Neural cell (in vitro differentiated cells): ENCODE measurements around the gene ITPR2. TPM values are rescaled to one million over a fixed set of nuclear protein-coding genes. Genes with fewer than 3 reads are reported as not detected.

Source experiments
- H2AFZ ChIP-seq: fragments of 200-600, 300-800 bp; sonication (generic), shearing (Covaris generic); 2 replicates; pipeline ENCODE4 v1.6.0; 2014; ENCODE audit warnings: low read depth, mild to moderate bottlenecking, antibody characterized with exemption, low read length, moderate library complexity
- H3F3A ChIP-seq: fragments of 200-600 bp; shearing (Covaris generic); 2 replicates; pipeline ENCODE4 v1.6.1; 2016; ENCODE audit warnings: mild to moderate bottlenecking, moderate library complexity, mixed read lengths, antibody characterized with exemption, low read length; ENCODE audit not compliant: insufficient read depth, poor library complexity, severe bottlenecking
- H3K27ac ChIP-seq: fragments of 200-600, 300-800 bp; sonication (generic), shearing (Covaris generic); 2 replicates; pipeline ENCODE4 v1.5.1; 2014; ENCODE audit warnings: mild to moderate bottlenecking, low read length, moderate library complexity
- H3K27me3 ChIP-seq: fragments of 300-800, 200-600 bp; sonication (generic), shearing (Covaris generic); 2 replicates; pipeline ENCODE4 v1.6.0; 2014; ENCODE audit warnings: mild to moderate bottlenecking, low read depth, low read length, moderate library complexity; ENCODE audit not compliant: insufficient read depth
- H3K36me3 ChIP-seq: fragments of 300-800, 200-600 bp; sonication (generic), shearing (Covaris generic); 2 replicates; pipeline ENCODE4 v1.5.1; 2014; ENCODE audit warnings: mild to moderate bottlenecking, antibody characterized with exemption, low read length, moderate library complexity; ENCODE audit not compliant: insufficient read depth
- H3K4me2 ChIP-seq: fragments of 300-800, 200-600 bp; sonication (generic), shearing (Covaris generic); 2 replicates; pipeline ENCODE4 v1.6.0; 2014; ENCODE audit warnings: mild to moderate bottlenecking, low read length
- H3K4me3 ChIP-seq: fragments of 300-800, 200-600 bp; sonication (generic), shearing (Covaris generic); 2 replicates; pipeline ENCODE4 v1.5.1; 2014; ENCODE audit warnings: mild to moderate bottlenecking, low read length, moderate library complexity
- H3K79me2 ChIP-seq: fragments of 200-600 bp; shearing (Covaris generic); replicated peaks from 2 replicates; pipeline ENCODE4 v1.6.0; 2014; ENCODE audit warnings: mild to moderate bottlenecking, low read length, moderate library complexity; ENCODE audit not compliant: insufficient read depth
- H3K9ac ChIP-seq: fragments of 300-800, 200-600 bp; sonication (generic), shearing (Covaris generic); 2 replicates; pipeline ENCODE4 v1.6.1; 2016; ENCODE audit warnings: mild to moderate bottlenecking, low read length, mixed read lengths
- H3K9me2 ChIP-seq: fragments of 200-600 bp; shearing (Covaris generic); 2 replicates; pipeline ENCODE4 v1.6.1; 2016; ENCODE audit warnings: mild to moderate bottlenecking, low read length, mixed read lengths; ENCODE audit not compliant: insufficient read depth
- H3K9me3 ChIP-seq: fragments of 200-600, 300-800 bp; sonication (generic), shearing (Covaris generic); 2 replicates; pipeline ENCODE4 v1.6.1; 2016; ENCODE audit warnings: mild to moderate bottlenecking, mixed run types, low read length, moderate library complexity, mixed read lengths
- H4K20me1 ChIP-seq: fragments of 200-600 bp; shearing (Covaris generic); 2 replicates; pipeline ENCODE4 v1.6.1; 2016; ENCODE audit warnings: mild to moderate bottlenecking, mixed run types; ENCODE audit not compliant: insufficient read depth
- CTCF ChIP-seq: fragments of 450-650 bp; IDR thresholded peaks from 2 replicates; pipeline ENCODE4 v1.5.1; 2014; ENCODE audit warnings: antibody characterized with exemption, mild to moderate bottlenecking, moderate library complexity; ENCODE audit not compliant: poor library complexity, severe bottlenecking
- EP300 ChIP-seq: fragments of 450-650 bp; conservative IDR thresholded peaks from 2 replicates; pipeline ENCODE4 v1.6.1; 2014; ENCODE audit warnings: antibody characterized with exemption, mild to moderate bottlenecking, moderate library complexity; ENCODE audit not compliant: poor library complexity, severe bottlenecking
- EZH2 ChIP-seq: fragments of 200-600, 300-800 bp; shearing (Covaris generic), sonication (generic); IDR thresholded peaks from 2 replicates; pipeline ENCODE4 v1.6.1; 2014; ENCODE audit warnings: antibody characterized with exemption, low read length, borderline replicate concordance, mild to moderate bottlenecking; ENCODE audit not compliant: insufficient read depth, poor library complexity, severe bottlenecking
- MXI1 ChIP-seq: fragments of 450-650 bp; conservative IDR thresholded peaks from 2 replicates; pipeline ENCODE4 v1.6.1; 2014; ENCODE audit warnings: antibody characterized with exemption, mild to moderate bottlenecking; ENCODE audit not compliant: poor library complexity, severe bottlenecking
- POLR2AphosphoS5 ChIP-seq: IDR thresholded peaks from 2 replicates; pipeline ENCODE4 v1.6.1; 2012
- RAD21 ChIP-seq: fragments of 450-650 bp; conservative IDR thresholded peaks from 2 replicates; pipeline ENCODE4 v1.6.1; 2014; ENCODE audit warnings: antibody characterized with exemption, mild to moderate bottlenecking, moderate library complexity
- REST ChIP-seq: IDR thresholded peaks from 2 replicates; pipeline ENCODE4 v1.6.1; 2012; ENCODE audit warnings: borderline replicate concordance
- SMC3 ChIP-seq: fragments of 450-650 bp; conservative IDR thresholded peaks from 2 replicates; pipeline ENCODE4 v1.6.1; 2014; ENCODE audit warnings: antibody characterized with exemption, mild to moderate bottlenecking, moderate library complexity; ENCODE audit not compliant: poor library complexity
- TAF1 ChIP-seq: IDR thresholded peaks from 2 replicates; pipeline ENCODE4 v1.6.1; 2012; ENCODE audit warnings: low read depth
- polyA plus RNA-seq: library from polyadenylated mRNA; depleted of rRNA; stranded (reverse); fragments of >200 nt; gene quantifications from 2 replicates; pipeline ENCODE4 v1.2.3, GENCODE V29; 2014

ITPR2 gene
- polyA plus RNA-seq, 1 donor from 2014 or later, result 2.0 TPM

GRCh38 chr12:26648066-26648465 lies 184.9 kb downstream of the ITPR2 start:
- Histone ChIP-seq H3K4me2 (no peak overlapping the region), H3K36me3 (no peaks in the 10 kb centered on the region), H4K20me1 (no peaks in the 10 kb centered on the region), H3K27ac (no peak overlapping the region), H3K9me3 (no peaks in the 10 kb centered on the region), H3F3A (no peaks in the 10 kb centered on the region), H3K4me3 (no peak overlapping the region), H3K9ac (no peak overlapping the region), H3K9me2 (no peaks in the 10 kb centered on the region), H3K79me2 (no peaks in the 10 kb centered on the region), H2AFZ (no peak overlapping the region), H3K27me3 (no peaks in the 10 kb centered on the region)
- TF ChIP-seq EP300 (no peak), RAD21 (no peak), CTCF (no peak), EZH2 (no peak), TAF1 (no peak), POLR2AphosphoS5 (no peak), MXI1 (no peak), REST (no peak), SMC3 (no peak)

GRCh38 chr12:26647088-26647487 lies 185.9 kb downstream of the ITPR2 start:
- Histone ChIP-seq H3K9ac (no peak overlapping the region), H3K9me2 (no peaks in the 10 kb centered on the region), H3K4me2 (no peak overlapping the region), H3K27me3 (no peaks in the 10 kb centered on the region), H3K79me2 (no peaks in the 10 kb centered on the region), H4K20me1 (no peaks in the 10 kb centered on the region), H3K4me3 (no peak overlapping the region), H3K9me3 (no peaks in the 10 kb centered on the region), H3K36me3 (no peaks in the 10 kb centered on the region), H2AFZ (no peak overlapping the region), H3F3A (no peaks in the 10 kb centered on the region), H3K27ac (no peak overlapping the region)
- no peak for TF ChIP-seq CTCF
- TF ChIP-seq MXI1, result no peak
- TF ChIP-seq POLR2AphosphoS5, result no peak
- no peak for TF ChIP-seq TAF1
- TF ChIP-seq REST, result no peak
- no peak for TF ChIP-seq EP300
